PC-9 (cell line): ENCODE measurements around the gene BRAP. TPM values are rescaled to one million over a fixed set of nuclear protein-coding genes. Genes with fewer than 3 reads are reported as not detected.

ENCODE experiments used
- BruUV-seq: library from RNA; stranded (reverse); fragments of 400-500 nt; replicated peaks from 2 replicates; lab custom pipeline; 2021; lab: Mats Ljungman, UMichigan
- CTCF ChIA-PET: fragments of 300-600 bp; sonication (Branson Sonifier 250); formaldehyde crosslinking; loops from one replicate; lab custom pipeline; 2022; ENCODE audit warnings: antibody characterized with exemption; lab: Charles Lee
- POLR2A ChIA-PET: fragments of 300-600 bp; sonication (Branson Sonifier 250); formaldehyde crosslinking; loops from one replicate; lab custom pipeline; 2022; ENCODE audit warnings: antibody characterized with exemption; ENCODE audit not compliant: unreplicated experiment; lab: Charles Lee
- DNase-seq, 2 experiments: peaks; one replicate each; pipeline versions ENCODE4 v3.0.0 to v3.0.0-alpha.2; 2015 to 2022; ENCODE audit warnings: mixed read lengths in 1 of 2
- H2AFZ ChIP-seq: fragments of 200-600 bp; sonication (generic); 2 replicates; pipeline ENCODE4 v1.8.1; 2017; ENCODE audit warnings: antibody characterized with exemption
- H3F3A ChIP-seq: fragments of 200-600 bp; sonication (generic); 2 replicates; pipeline ENCODE4 v1.8.1; 2017; ENCODE audit warnings: antibody characterized with exemption, mild to moderate bottlenecking, low read depth; ENCODE audit not compliant: insufficient read depth
- H3K27ac ChIP-seq: fragments of 200-600 bp; sonication (generic); 2 replicates; pipeline ENCODE4 v1.6.1; 2016; ENCODE audit warnings: mixed run types
- H3K27me3 ChIP-seq: fragments of 200-600 bp; sonication (generic); 2 replicates; pipeline ENCODE4 v1.6.1; 2016; ENCODE audit warnings: low read depth, mixed run types; ENCODE audit not compliant: insufficient read depth
- H3K36me3 ChIP-seq: fragments of 200-600 bp; sonication (generic); 2 replicates; pipeline ENCODE4 v1.6.1; 2016; ENCODE audit warnings: low read depth, mixed run types
- H3K4me1 ChIP-seq: fragments of 200-600 bp; sonication (generic); replicated peaks from 2 replicates; pipeline ENCODE4 v1.6.1; 2016; ENCODE audit warnings: mixed run types; ENCODE audit not compliant: insufficient read depth
- H3K4me2 ChIP-seq: fragments of 200-600 bp; sonication (generic); 2 replicates; pipeline ENCODE4 v1.6.1; 2017; ENCODE audit warnings: mixed run types
- H3K4me3 ChIP-seq: fragments of 200-600 bp; sonication (generic); 2 replicates; pipeline ENCODE4 v1.6.1; 2016; ENCODE audit warnings: mixed run types
- H3K79me2 ChIP-seq: fragments of 200-600 bp; sonication (generic); 2 replicates; pipeline ENCODE4 v1.6.1; 2017; ENCODE audit warnings: low read depth, mixed run types
- H3K9me2 ChIP-seq: fragments of 200-600 bp; sonication (generic); 2 replicates; pipeline ENCODE4 v1.8.1; 2017; ENCODE audit warnings: mild to moderate bottlenecking; ENCODE audit not compliant: insufficient read depth
- H3K9me3 ChIP-seq: fragments of 200-600 bp; sonication (generic); 2 replicates; pipeline ENCODE4 v1.8.1; 2016; ENCODE audit warnings: low read depth; ENCODE audit not compliant: insufficient read depth
- H4K20me1 ChIP-seq: fragments of 200-600 bp; sonication (generic); 2 replicates; pipeline ENCODE4 v1.8.1; 2017; ENCODE audit not compliant: insufficient read depth
- CTCF ChIP-seq: fragments of 200-600 bp; sonication (generic); conservative IDR thresholded peaks from 2 replicates; pipeline ENCODE4 v1.6.1; 2017; ENCODE audit warnings: mixed run types, antibody characterized with exemption, mild to moderate bottlenecking, moderate library complexity
- EZH2 ChIP-seq: fragments of 200-600 bp; sonication (generic); IDR thresholded peaks from 2 replicates; pipeline ENCODE4 v1.8.0; 2017; ENCODE audit warnings: antibody characterized with exemption, low read depth
- intact Hi-C: fragments of 100-400 bp; cut with micrococcal nuclease; formaldehyde crosslinking; loops from one replicate; pipeline ENCODE4 v1.10.0; 2022; ENCODE audit not compliant: unreplicated experiment
- total RNA-seq: library from RNA; stranded (reverse); gene quantifications from 2 replicates; pipeline ENCODE4 v1.2.3, GENCODE V29; 2021

The BRAP gene
- total RNA-seq, 1 experiment from 2014 or later = 15.8 TPM

DNA sequence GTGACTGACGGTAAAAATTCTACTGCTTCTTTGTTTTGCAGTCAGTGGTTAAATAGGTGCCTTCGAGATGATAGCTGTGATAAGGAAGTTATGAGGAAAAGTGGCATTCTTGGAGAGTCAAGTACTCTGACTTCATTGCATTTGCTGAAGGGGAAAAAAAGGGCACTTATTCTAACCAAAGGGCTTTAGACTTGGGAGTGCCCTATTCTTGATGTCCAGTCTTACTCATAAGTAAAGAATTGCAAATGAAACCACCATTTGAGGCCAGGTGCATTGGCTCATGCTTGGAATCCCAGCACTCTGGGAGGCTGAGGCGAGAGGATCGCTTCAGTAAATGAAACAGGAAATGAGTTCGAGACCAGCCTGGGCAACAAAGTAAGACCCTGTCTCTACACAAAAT is 40.3 kb downstream of the BRAP start:
- Histone ChIP-seq H3K36me3 (peaks cover 49% of the 10 kb centered on the region; the same call in 1 of the 2 replicates), H3K4me2 (0 out of 2 replicates have a peak overlapping the region, but pooled peaks have one; percentile 29), H3K4me3 (no peak overlapping the region), H3K4me1 (peaks cover 28% of the 10 kb centered on the region), H4K20me1 (no peaks in the 10 kb centered on the region; the same call in 1 of the 2 replicates), H2AFZ (no peak overlapping the region), H3F3A (peaks cover 41% of the 10 kb centered on the region), H3K27ac (peak overlapping the region; percentile 88), H3K9me2 (no peaks in the 10 kb centered on the region), H3K27me3 (no peaks in the 10 kb centered on the region), H3K9me3 (no peaks in the 10 kb centered on the region), H3K79me2 (no peaks in the 10 kb centered on the region)
- TF ChIP-seq CTCF (no peak), EZH2 (no peak)
- intact Hi-C loops = loop anchor here (1.0 kb wide), 2 partner anchors 48 to 75 kb away; no protein-coding TSS in a partner anchor
- POLR2A ChIA-PET = no interaction called here
- BruUV-seq = no TSS peak
- CTCF ChIA-PET = no interaction called here
- peak; percentile 68 to 99 for DNase-seq

- H3K4me2 ChIP-seq = no peak overlapping the region
- no peak overlapping the region for H2AFZ ChIP-seq
- no peaks in the 10 kb centered on the region for H3K79me2 ChIP-seq
- intact Hi-C loops = no loop called here
- peak in 1 of 2 experiments; percentile 21 for DNase-seq
- POLR2A ChIA-PET = interaction anchor here (0.6 to 0.7 kb wide), 2 partner anchors 42 to 756 kb away, joined by 4 to 5 read pairs; no protein-coding TSS in a partner anchor
- H3K27ac ChIP-seq = no peak overlapping the region
- CTCF ChIA-PET = no interaction called here
- H3K9me2 ChIP-seq = no peaks in the 10 kb centered on the region
- no TSS peak for BruUV-seq
- TF ChIP-seq EZH2 (no peak), CTCF (no peak)
- no peaks in the 10 kb centered on the region; the same call in 1 of the 2 replicates for H4K20me1 ChIP-seq
- peaks cover 32% of the 10 kb centered on the region; the same call in 1 of the 2 replicates for H3K36me3 ChIP-seq
- H3K4me3 ChIP-seq = no peak overlapping the region
- peaks cover 28% of the 10 kb centered on the region for H3K4me1 ChIP-seq
- H3K27me3 ChIP-seq = no peaks in the 10 kb centered on the region
- H3F3A ChIP-seq = peaks cover 41% of the 10 kb centered on the region
- H3K9me3 ChIP-seq = no peaks in the 10 kb centered on the region
Observed at GRCh38 chr12:111643427-111643826, 42.3 kb downstream of the BRAP start.

- Histone ChIP-seq H3K9me2 (no peaks in the 10 kb centered on the region), H4K20me1 (no peaks in the 10 kb centered on the region; the same call in 1 of the 2 replicates), H3K27ac (no peak overlapping the region), H3K79me2 (no peaks in the 10 kb centered on the region), H3K4me1 (peaks cover 28% of the 10 kb centered on the region), H3K27me3 (no peaks in the 10 kb centered on the region), H3K36me3 (peaks cover 32% of the 10 kb centered on the region; the same call in 1 of the 2 replicates), H3K9me3 (no peaks in the 10 kb centered on the region), H2AFZ (no peak overlapping the region), H3K4me3 (no peak overlapping the region), H3K4me2 (no peak overlapping the region), H3F3A (peaks cover 41% of the 10 kb centered on the region)
- no peak for DNase-seq
- CTCF ChIA-PET = no interaction called here
- POLR2A ChIA-PET = interaction anchor here (0.7 kb wide), 1 partner anchor 41 kb away, joined by 5 read pairs; no protein-coding TSS in a partner anchor
- no TSS peak for BruUV-seq
- intact Hi-C loops = no loop called here
- TF ChIP-seq CTCF (no peak), EZH2 (no peak)
Observed at GRCh38 chr12:111642681-111643426, 42.9 kb downstream of the BRAP start.
